SK-N-MC (cell line): ENCODE results near the gene PRAMEF2.

Source experiments
- EZH2 ChIP-seq: fragments of 200-600 bp; sonication (generic); IDR thresholded peaks from one replicate; pipeline ENCODE4 v1.6.1; 2017; ENCODE audit warnings: antibody characterized with exemption
- FOXP2 ChIP-seq: optimal IDR thresholded peaks from 2 replicates; pipeline ENCODE3; 2011; ENCODE audit warnings: mild to moderate bottlenecking, moderate library complexity; ENCODE audit not compliant: insufficient read depth; ENCODE audit errors: extremely low read length, control extremely low read depth
- POLR2AphosphoS5 ChIP-seq: IDR thresholded peaks from 2 replicates; pipeline ENCODE4 v1.6.1; 2012; ENCODE audit warnings: mild to moderate bottlenecking, low read depth, low read length, borderline replicate concordance

GRCh38 chr1:12811409-12811784 is 45.5 kb upstream of the PRAMEF2 start:
- no peak for TF ChIP-seq POLR2AphosphoS5
- no peak for TF ChIP-seq EZH2
- no peak for TF ChIP-seq FOXP2
